Neural progenitor cell (in vitro differentiated cells): ENCODE measurements around the gene CRACDL. TPM values are rescaled to one million over a fixed set of nuclear protein-coding genes. Genes with fewer than 3 reads are reported as not detected.
A peak's percentile ranks its signal among the peaks of the same experiment; 100 is the strongest.

Source experiments
- DNase-seq: peaks from one replicate; pipeline ENCODE4 v3.0.0-alpha.2; 2016; ENCODE audit warnings: low spot score
- H2AFZ ChIP-seq: fragments of 200-600 bp; sonication (generic); replicated peaks from 2 replicates; pipeline ENCODE4 v1.6.1; 2016; ENCODE audit warnings: antibody characterized with exemption
- H3F3A ChIP-seq: fragments of 200-600 bp; sonication (generic); 2 replicates; pipeline ENCODE4 v1.6.1; 2016; ENCODE audit warnings: antibody characterized with exemption, low read depth
- H3K27ac ChIP-seq: fragments of 200-600 bp; sonication (generic); 2 replicates; pipeline ENCODE4 v1.5.1; 2016; ENCODE audit warnings: mild to moderate bottlenecking
- H3K27me3 ChIP-seq: fragments of 200-600 bp; sonication (generic); 2 replicates; pipeline ENCODE4 v1.6.1; 2016; ENCODE audit warnings: mild to moderate bottlenecking, moderate library complexity
- H3K36me3 ChIP-seq: fragments of 200-600 bp; sonication (generic); 2 replicates; pipeline ENCODE4 v1.5.1; 2016
- H3K4me1 ChIP-seq: fragments of 200-600 bp; sonication (generic); 2 replicates; pipeline ENCODE4 v1.6.1; 2016; ENCODE audit warnings: mixed run types
- H3K4me2 ChIP-seq: fragments of 200-600 bp; sonication (generic); 2 replicates; pipeline ENCODE4 v1.6.1; 2016
- H3K4me3 ChIP-seq: fragments of 200-600 bp; sonication (generic); 2 replicates; pipeline ENCODE4 v1.5.1; 2016
- H3K79me2 ChIP-seq: fragments of 200-600 bp; sonication (generic); 2 replicates; pipeline ENCODE4 v1.6.1; 2016; ENCODE audit warnings: low read depth
- H3K9ac ChIP-seq: fragments of 200-600 bp; sonication (generic); 2 replicates; pipeline ENCODE4 v1.6.1; 2016
- H3K9me3 ChIP-seq: fragments of 200-600 bp; sonication (generic); 2 replicates; pipeline ENCODE4 v1.5.1; 2016; ENCODE audit warnings: low read depth
- H4K20me1 ChIP-seq: fragments of 200-600 bp; sonication (generic); 2 replicates; pipeline ENCODE4 v1.6.1; 2016; ENCODE audit warnings: low read depth
- H3K27ac Mint-ChIP-seq: 3 replicates; pipeline ENCODE4 v1.8.0; 2021; ENCODE audit warnings: mixed read lengths
- H3K27me3 Mint-ChIP-seq: 2 replicates; pipeline ENCODE4 v1.8.0; 2022; ENCODE audit warnings: low read depth, mild to moderate bottlenecking, inconsistent platforms, moderate library complexity, mixed read lengths; ENCODE audit not compliant: insufficient read depth
- H3K36me3 Mint-ChIP-seq: 3 replicates; pipeline ENCODE4 v1.8.0; 2021; ENCODE audit warnings: mixed read lengths
- H3K4me1 Mint-ChIP-seq: 3 replicates; pipeline ENCODE4 v1.8.0; 2021; ENCODE audit warnings: mixed read lengths
- H3K4me3 Mint-ChIP-seq: 3 replicates; pipeline ENCODE4 v1.8.0; 2021; ENCODE audit warnings: mild to moderate bottlenecking, moderate library complexity, mixed read lengths
- H3K9me3 Mint-ChIP-seq: 3 replicates; pipeline ENCODE4 v1.8.0; 2020; ENCODE audit warnings: mixed read lengths
- CTCF ChIP-seq: fragments of 200-600 bp; sonication (generic); IDR thresholded peaks from 2 replicates; pipeline ENCODE4 v1.5.1; 2017; ENCODE audit warnings: antibody characterized with exemption, mild to moderate bottlenecking
- EZH2 ChIP-seq: fragments of 200-600 bp; sonication (generic); IDR thresholded peaks from 2 replicates; pipeline ENCODE4 v1.6.1; 2017; ENCODE audit warnings: antibody characterized with exemption, mild to moderate bottlenecking, moderate library complexity
- EZH2phosphoT487 ChIP-seq: fragments of 200-600 bp; sonication (generic); IDR thresholded peaks from 2 replicates; pipeline ENCODE4 v1.6.1; 2017; ENCODE audit warnings: antibody characterized with exemption
- total RNA-seq: library from RNA; depleted of rRNA; stranded (reverse); fragments of >200 nt; gene quantifications from 2 replicates; pipeline ENCODE4 v1.2.3, GENCODE V29; 2015; ENCODE audit warnings: low replicate concordance

The CRACDL gene
- total RNA-seq, 1 donor from 2014 or later = 0.07 TPM

- peak overlapping the region; percentile 93 for H2AFZ ChIP-seq
- TF ChIP-seq CTCF (peak; percentile 48), EZH2phosphoT487 (peak; percentile 46), EZH2 (peak; percentile 80)
Measured at GRCh38 chr2:98822301-98823164, 113.5 kb downstream of the CRACDL start.

GRCh38 chr2:98821629-98822135 is 114.3 kb downstream of the CRACDL start:
- Histone ChIP-seq H4K20me1 (no peaks in the 10 kb centered on the region), H3K36me3 (no peaks in the 10 kb centered on the region), H3K4me1 (no peaks in the 10 kb centered on the region), H3K79me2 (no peaks in the 10 kb centered on the region), H3K9ac (no peak overlapping the region), H3K4me2 (no peak overlapping the region), H3F3A (no peaks in the 10 kb centered on the region), H3K9me3 (no peaks in the 10 kb centered on the region), H3K27ac (no peak overlapping the region), H3K27me3 (peaks cover 62% of the 10 kb centered on the region), H2AFZ (no peak overlapping the region), H3K4me3 (no peak overlapping the region)
- TF ChIP-seq CTCF (no peak), EZH2 (no peak), EZH2phosphoT487 (no peak)
- Mint-ChIP-seq H3K4me1 (peaks cover 8% of the 10 kb centered on the region), H3K36me3 (peaks cover 2% of the 10 kb centered on the region), H3K27ac (no peak overlapping the region), H3K4me3 (peak overlapping the region; percentile 35), H3K27me3 (peaks cover 18% of the 10 kb centered on the region), H3K9me3 (peaks cover 3% of the 10 kb centered on the region)
- DNase-seq = no peak

More at GRCh38 chr2:98822301-98823164, 113.5 kb downstream of the CRACDL start:
- Histone ChIP-seq H3K4me1 (no peaks in the 10 kb centered on the region), H3K79me2 (no peaks in the 10 kb centered on the region), H3K36me3 (no peaks in the 10 kb centered on the region), H4K20me1 (no peaks in the 10 kb centered on the region), H3K9me3 (no peaks in the 10 kb centered on the region), H3K4me3 (peak overlapping the region; percentile 60), H3K27me3 (peaks cover 63% of the 10 kb centered on the region), H3K4me2 (peak overlapping the region; percentile 81), H3K9ac (no peak overlapping the region), H3F3A (no peaks in the 10 kb centered on the region), H3K27ac (no peak overlapping the region)
- peak overlapping the region; percentile 35 for H3K4me3 Mint-ChIP-seq
- peaks cover 18% of the 10 kb centered on the region for H3K27me3 Mint-ChIP-seq
- DNase-seq = peak; percentile 83
- peaks cover 2% of the 10 kb centered on the region for H3K36me3 Mint-ChIP-seq
- H3K27ac Mint-ChIP-seq = no peak overlapping the region
- peaks cover 3% of the 10 kb centered on the region for H3K9me3 Mint-ChIP-seq
- H3K4me1 Mint-ChIP-seq = peaks cover 8% of the 10 kb centered on the region

DNA sequence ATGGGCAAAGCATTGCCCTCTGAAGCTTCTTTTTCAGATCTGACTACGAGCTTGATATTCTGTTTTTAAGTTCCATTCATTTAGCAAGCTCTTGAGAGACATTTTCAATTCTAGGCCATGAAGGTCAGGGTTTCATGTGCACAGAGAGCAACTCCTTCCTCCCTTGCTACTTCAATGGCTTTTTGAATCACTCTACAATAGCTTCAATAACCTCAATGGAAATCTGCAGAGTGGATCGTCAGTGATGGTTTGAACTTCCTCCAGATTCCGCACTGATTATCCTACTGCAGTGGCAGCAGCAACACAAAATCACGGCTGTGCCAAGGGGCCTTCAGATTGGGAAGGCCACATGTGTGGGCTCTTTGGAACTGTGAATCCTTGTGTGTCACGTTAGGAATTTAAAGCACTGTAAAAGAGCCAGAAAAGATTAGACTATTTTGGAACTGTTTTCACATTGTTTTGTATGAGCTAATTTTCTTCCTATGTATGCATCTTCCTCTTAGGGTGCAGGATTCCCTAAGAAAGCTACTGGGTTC is 116.7 kb downstream of the CRACDL start:
- Histone ChIP-seq H3K27me3 (peaks cover 41% of the 10 kb centered on the region), H3K9me3 (no peaks in the 10 kb centered on the region), H3K36me3 (no peaks in the 10 kb centered on the region), H4K20me1 (no peaks in the 10 kb centered on the region), H3K4me3 (no peak overlapping the region), H3K79me2 (no peaks in the 10 kb centered on the region), H2AFZ (no peak overlapping the region), H3K9ac (no peak overlapping the region), H3K27ac (no peak overlapping the region), H3K4me2 (no peak overlapping the region), H3F3A (no peaks in the 10 kb centered on the region), H3K4me1 (no peaks in the 10 kb centered on the region)
- Mint-ChIP-seq H3K27ac (no peak overlapping the region), H3K27me3 (peaks cover 14% of the 10 kb centered on the region), H3K4me3 (no peak overlapping the region), H3K36me3 (peaks cover 2% of the 10 kb centered on the region), H3K9me3 (peaks cover 3% of the 10 kb centered on the region), H3K4me1 (peaks cover 8% of the 10 kb centered on the region)
- DNase-seq = no peak
- TF ChIP-seq EZH2phosphoT487 (no peak), CTCF (no peak), EZH2 (no peak)
